Liver (tissue), 9 donors: ENCODE data around the gene PODN. TPM values are rescaled to one million over a fixed set of nuclear protein-coding genes. Genes with fewer than 3 reads are reported as not detected.
A peak's percentile ranks its signal among the peaks of the same experiment; 100 is the strongest.

ENCODE experiments used
- DNase-seq: peaks from one replicate; pipeline ENCODE4 v3.0.0-alpha.2; 2017; ENCODE audit warnings: low spot score
- H3K27ac ChIP-seq, 2 donors: one replicate each; pipeline ENCODE4 v1.7.0; 2013; ENCODE audit warnings: inconsistent platforms in 2 of 2, low read length in 2 of 2, control low read depth in 1 of 2, low read depth in 1 of 2, mild to moderate bottlenecking in 1 of 2
- H3K27me3 ChIP-seq, 4 donors: one replicate each; pipeline versions ENCODE4 v1.6.1 to v1.7.0; 2013; ENCODE audit warnings: low read length in 3 of 4, inconsistent platforms in 1 of 4, mild to moderate bottlenecking in 1 of 4, moderate library complexity in 1 of 4; ENCODE audit not compliant: control insufficient read depth in 4 of 4, insufficient read depth in 4 of 4
- H3K36me3 ChIP-seq, 4 donors: one replicate each; pipeline versions ENCODE4 v1.6.1 to v1.7.0; 2013; ENCODE audit warnings: low read length in 3 of 4, mild to moderate bottlenecking in 3 of 4, low read depth in 1 of 4, moderate library complexity in 1 of 4; ENCODE audit not compliant: control insufficient read depth in 4 of 4, insufficient read depth in 3 of 4
- H3K4me1 ChIP-seq, 4 donors: one replicate each; pipeline versions ENCODE4 v1.6.1 to v1.7.0; 2013; ENCODE audit warnings: low read length in 3 of 4, mild to moderate bottlenecking in 3 of 4, moderate library complexity in 1 of 4; ENCODE audit not compliant: control insufficient read depth in 4 of 4, insufficient read depth in 4 of 4
- H3K4me3 ChIP-seq, 3 donors: one replicate each; pipeline versions ENCODE4 v1.6.1 to v1.7.0; 2013; ENCODE audit warnings: low read length in 3 of 3, control low read depth in 1 of 3, low read depth in 1 of 3, mild to moderate bottlenecking in 1 of 3
- H3K9ac ChIP-seq, 2 donors: one replicate each; pipeline ENCODE4 v1.7.0; 2013; ENCODE audit warnings: low read length in 2 of 2, mild to moderate bottlenecking in 2 of 2, moderate library complexity in 2 of 2, control low read depth in 1 of 2, low read depth in 1 of 2
- H3K9me3 ChIP-seq, 4 donors: one replicate each; pipeline versions ENCODE4 v1.6.1 to v1.7.0; 2013; ENCODE audit warnings: low read length in 3 of 4; ENCODE audit not compliant: control insufficient read depth in 4 of 4
- ATF3 ChIP-seq: IDR thresholded peaks from 2 replicates; pipeline ENCODE4 v1.6.1; 2016; ENCODE audit warnings: antibody characterized with exemption
- CTCF ChIP-seq: fragments of 150-350 bp; IDR thresholded peaks from 2 replicates; pipeline ENCODE4 v1.5.1; 2017; ENCODE audit warnings: improper control_type of control experiment, low read depth, low read length; ENCODE audit not compliant: missing input control
- EGR1 ChIP-seq, 2 donors: IDR thresholded peaks; 2 replicates each; pipeline ENCODE4 v1.6.1; 2016 to 2018; ENCODE audit warnings: antibody characterized with exemption in 2 of 2, low read depth in 2 of 2
- FOXA1 ChIP-seq: IDR thresholded peaks from 2 replicates; pipeline ENCODE4 v1.6.1; 2016; ENCODE audit warnings: antibody characterized with exemption
- FOXA2 ChIP-seq: IDR thresholded peaks from 2 replicates; pipeline ENCODE4 v1.6.1; 2016; ENCODE audit warnings: antibody characterized with exemption
- GABPA ChIP-seq, 2 donors: IDR thresholded peaks in 1 of 2; conservative IDR thresholded peaks in 1 of 2; 2 replicates each; pipeline ENCODE4 v1.6.1; 2016; ENCODE audit warnings: antibody characterized with exemption in 2 of 2, mild to moderate bottlenecking in 1 of 2, moderate library complexity in 1 of 2
- HNF4A ChIP-seq, 2 donors: conservative IDR thresholded peaks; 2 replicates each; pipeline ENCODE4 v1.6.1; 2016; ENCODE audit warnings: antibody characterized with exemption in 2 of 2, mild to moderate bottlenecking in 2 of 2
- HNF4G ChIP-seq: IDR thresholded peaks from 2 replicates; pipeline ENCODE4 v1.6.1; 2016; ENCODE audit warnings: antibody characterized with exemption
- JUND ChIP-seq, 2 donors: IDR thresholded peaks; 2 replicates each; pipeline ENCODE4 v1.6.1; 2016; ENCODE audit warnings: antibody characterized with exemption in 2 of 2
- MAX ChIP-seq: IDR thresholded peaks from 2 replicates; pipeline ENCODE4 v1.6.1; 2016; ENCODE audit warnings: antibody characterized with exemption
- NR2F2 ChIP-seq: IDR thresholded peaks from 2 replicates; pipeline ENCODE4 v1.6.1; 2016; ENCODE audit warnings: antibody characterized with exemption
- RAD21 ChIP-seq, 2 donors: IDR thresholded peaks; 2 replicates each; pipeline ENCODE4 v1.6.1; 2016; ENCODE audit warnings: antibody characterized with exemption in 2 of 2, mild to moderate bottlenecking in 2 of 2
- REST ChIP-seq: IDR thresholded peaks from 2 replicates; pipeline ENCODE4 v1.6.1; 2016; ENCODE audit warnings: antibody characterized with exemption, mild to moderate bottlenecking
- RXRA ChIP-seq, 2 donors: IDR thresholded peaks; 2 replicates each; pipeline ENCODE4 v1.6.1; 2017 to 2018; ENCODE audit warnings: antibody characterized with exemption in 2 of 2, mild to moderate bottlenecking in 1 of 2
- SP1 ChIP-seq: IDR thresholded peaks from 2 replicates; pipeline ENCODE4 v1.6.1; 2018; ENCODE audit warnings: antibody characterized with exemption, mild to moderate bottlenecking
- TAF1 ChIP-seq: conservative IDR thresholded peaks from 2 replicates; pipeline ENCODE4 v1.6.1; 2016; ENCODE audit warnings: antibody characterized with exemption, mild to moderate bottlenecking
- YY1 ChIP-seq: IDR thresholded peaks from 2 replicates; pipeline ENCODE4 v1.6.1; 2016; ENCODE audit warnings: antibody characterized with exemption, mild to moderate bottlenecking
- ZBTB33 ChIP-seq: IDR thresholded peaks from 2 replicates; pipeline ENCODE4 v1.6.1; 2016; ENCODE audit warnings: antibody characterized with exemption
- WGBS: extraction: QIAGEN DNeasy Blood & Tissue Kit; methylation state at CpG from one replicate; pipeline ENCODE4 v1.1.7; 2013; 5-methylcytosine and 5-hydroxymethylcytosine counted together
- polyA plus RNA-seq, 2 donors: library from polyadenylated mRNA; stranded (reverse) in 1 of 2; unstranded in 1 of 2; fragments of 200-250 nt in 1 of 2; fragments of >200 nt in 1 of 2; fragmentation: Nextera tagmentation in 1 of 2; extraction: Ambion mirVana in 1 of 2; gene quantifications; one replicate each; pipeline versions ENCODE4 v1.2.1 to v1.2.3, GENCODE V29; 2013 to 2015
- total RNA-seq, 2 donors: library from RNA; depleted of rRNA; stranded (reverse); fragments of >200 nt; gene quantifications; one replicate each; pipeline ENCODE4 v1.2.3, GENCODE V29; 2014
- donor health status: healthy.
- donor health status: healthy.
- donor health status: healthy.
- donor health status: healthy.
- donor health status: healthy.

Gene PODN
- total RNA-seq = 10 to 100 TPM in 1 of 2 donors, 1 to 10 TPM in 1; 1.9 to 10.8 TPM
- 1 to 10 TPM; 3.0 to 9.6 TPM for polyA plus RNA-seq

- Histone ChIP-seq H3K9ac (no peak within 1 kb of the TSS), H3K4me1 (peaks cover 2 to 7% (median 3%) of the 10 kb centered on the region in 4 donors), H3K27ac (no peak within 1 kb of the TSS), H3K9me3 (no peaks in the 10 kb centered on the region), H3K4me3 (peak within 1 kb of the TSS in 1 of 3 donors; percentile 47), H3K36me3 (no peaks in the 10 kb centered on the region), H3K27me3 (no peaks in the 10 kb centered on the region)
- DNase-seq = peak; percentile 34
- TF ChIP-seq NR2F2 (no peak), SP1 (no peak), ATF3 (no peak), RXRA (IDR thresholded peaks at IDR 0.05) (no peak), EGR1 (IDR thresholded peaks at IDR 0.05; ENCODE audit: low read depth in 2 of 2) (no peak), ZBTB33 (no peak), RAD21 (IDR thresholded peaks at IDR 0.05) (no peak), GABPA (IDR thresholded peaks at IDR 0.05 in 1 of 2, conservative IDR thresholded peaks at IDR 0.05 in 1 of 2) (no peak), JUND (IDR thresholded peaks at IDR 0.05) (no peak), FOXA2 (no peak), HNF4G (no peak), TAF1 (no peak), YY1 (no peak), CTCF (no peak), REST (no peak), FOXA1 (no peak), MAX (no peak), HNF4A (conservative IDR thresholded peaks at IDR 0.05) (no peak)
- WGBS = 5% methylated on average over 73 of the region's 73 CpGs
Measured at GRCh38 chr1:53061859-53062707, at the start of gene PODN. Gene PODN (plus strand): TSS chr1:53062213. CDS start chr1:53069856, 7,643 bp downstream.
